IMR-90 (cell line): ENCODE data around the gene CENPM. TPM values are rescaled to one million over a fixed set of nuclear protein-coding genes. Genes with fewer than 3 reads are reported as not detected.

Source experiments
- ATAC-seq: fragments of 200-7000 bp; cut with Tn5 transposase; 2 replicates; pipeline ENCODE4 v1.9.1; 2020; ENCODE audit warnings: low read depth, mild to moderate bottlenecking, moderate library complexity
- BruUV-seq: library from RNA; stranded (reverse); fragments of 400-500 nt; replicated peaks from 2 replicates; lab custom pipeline; 2021; lab: Mats Ljungman, UMichigan
- CTCF ChIA-PET: fragments of 300-600 bp; formaldehyde crosslinking; extraction: SDS; loops from one replicate; lab custom pipeline; 2021; ENCODE audit warnings: antibody characterized with exemption; lab: Yijun Ruan, JAX
- POLR2A ChIA-PET: fragments of 300-600 bp; sonication (Branson Sonifier 250); formaldehyde crosslinking; loops from one replicate; lab custom pipeline; 2022; ENCODE audit warnings: antibody characterized with exemption; ENCODE audit not compliant: unreplicated experiment; lab: Charles Lee
- DNase-seq: peaks from one replicate; pipeline ENCODE4 v3.0.0; 2013
- H2AFZ ChIP-seq: replicated peaks from 2 replicates; pipeline ENCODE3; 2013; ENCODE audit warnings: low read length, mild to moderate bottlenecking; ENCODE audit not compliant: poor library complexity
- H2AK5ac ChIP-seq: 2 replicates; pipeline ENCODE4 v1.6.1; 2013; ENCODE audit warnings: low read depth, low read length, inconsistent platforms
- H2AK9ac ChIP-seq: replicated peaks from 2 replicates; pipeline ENCODE3; 2013; ENCODE audit warnings: mild to moderate bottlenecking, low read depth, low read length, moderate library complexity; ENCODE audit not compliant: poor library complexity
- H2BK120ac ChIP-seq: 2 replicates; pipeline ENCODE4 v1.6.1; 2013; ENCODE audit warnings: low read depth, low read length, inconsistent platforms
- H2BK15ac ChIP-seq: 3 replicates; pipeline ENCODE4 v1.6.1; 2013; ENCODE audit warnings: low read depth, low read length, inconsistent platforms
- H2BK20ac ChIP-seq: 2 replicates; pipeline ENCODE4 v1.6.1; 2013; ENCODE audit warnings: low read depth, mild to moderate bottlenecking, inconsistent platforms, low read length, moderate library complexity
- H2BK5ac ChIP-seq: 2 replicates; pipeline ENCODE4 v1.6.1; 2013; ENCODE audit warnings: mild to moderate bottlenecking, low read depth, low read length, inconsistent platforms; ENCODE audit not compliant: poor library complexity, severe bottlenecking
- H3K14ac ChIP-seq: replicated peaks from 2 replicates; pipeline ENCODE4 v1.6.1; 2013; ENCODE audit warnings: low read depth, low read length, inconsistent platforms
- H3K18ac ChIP-seq: 2 replicates; pipeline ENCODE4 v1.6.1; 2013; ENCODE audit warnings: low read depth, low read length, control low read depth
- H3K23ac ChIP-seq: 2 replicates; pipeline ENCODE4 v1.6.1; 2013; ENCODE audit warnings: low read depth, low read length, inconsistent platforms
- H3K27ac ChIP-seq: 2 replicates; pipeline ENCODE4 v1.5.1; 2013; ENCODE audit warnings: mild to moderate bottlenecking, control low read depth, low read length; ENCODE audit not compliant: insufficient read depth
- H3K27me3 ChIP-seq: 2 replicates; pipeline ENCODE4 v1.6.1; 2013; ENCODE audit warnings: low read length; ENCODE audit not compliant: control insufficient read depth, insufficient read depth
- H3K36me3 ChIP-seq: 2 replicates; pipeline ENCODE4 v1.6.1; 2013; ENCODE audit warnings: low read length, mixed read lengths; ENCODE audit not compliant: control insufficient read depth, insufficient read depth
- H3K4ac ChIP-seq: 2 replicates; pipeline ENCODE4 v1.6.1; 2013; ENCODE audit warnings: low read depth, low read length, inconsistent platforms
- H3K4me1 ChIP-seq: 2 replicates; pipeline ENCODE4 v1.6.1; 2013; ENCODE audit warnings: low read length, mixed read lengths; ENCODE audit not compliant: control insufficient read depth, insufficient read depth
- H3K4me2 ChIP-seq: 2 replicates; pipeline ENCODE4 v1.6.1; 2013; ENCODE audit warnings: low read depth, mild to moderate bottlenecking, control low read depth, low read length, moderate library complexity
- H3K4me3 ChIP-seq: 2 replicates; pipeline ENCODE4 v1.5.1; 2013; ENCODE audit warnings: low read depth, mild to moderate bottlenecking, control low read depth, low read length, moderate library complexity; ENCODE audit not compliant: insufficient read depth
- H3K56ac ChIP-seq: 2 replicates; pipeline ENCODE4 v1.6.1; 2013; ENCODE audit warnings: low read length, inconsistent platforms; ENCODE audit not compliant: insufficient read depth; ENCODE audit errors: extremely low read depth
- H3K79me1 ChIP-seq, 2 experiments: 2 replicates each; pipeline ENCODE4 v1.6.1; 2013; ENCODE audit warnings: low read length in 2 of 2, inconsistent platforms in 1 of 2, low read depth in 1 of 2
- H3K9ac ChIP-seq: 2 replicates; pipeline ENCODE4 v1.6.1; 2013; ENCODE audit warnings: low read depth, low read length, control low read depth
- H3K9me1 ChIP-seq: 2 replicates; pipeline ENCODE4 v1.6.1; 2013; ENCODE audit warnings: low read length, inconsistent platforms; ENCODE audit not compliant: insufficient read depth
- H3K9me3 ChIP-seq: 2 replicates; pipeline ENCODE4 v1.6.1; 2013; ENCODE audit warnings: low read length; ENCODE audit not compliant: control insufficient read depth, insufficient read depth
- H4K20me1 ChIP-seq: 2 replicates; pipeline ENCODE4 v1.6.1; 2013; ENCODE audit warnings: low read length, inconsistent platforms; ENCODE audit not compliant: insufficient read depth
- H4K5ac ChIP-seq: 2 replicates; pipeline ENCODE4 v1.6.1; 2013; ENCODE audit warnings: mild to moderate bottlenecking, low read depth, low read length, control low read depth
- H4K8ac ChIP-seq, 2 experiments: 2 replicates each; pipeline ENCODE4 v1.6.1; 2013; ENCODE audit warnings: low read depth in 2 of 2, low read length in 2 of 2, control low read depth in 1 of 2, inconsistent platforms in 1 of 2
- H4K91ac ChIP-seq: 2 replicates; pipeline ENCODE4 v1.6.1; 2013; ENCODE audit warnings: low read depth, low read length, inconsistent platforms; ENCODE audit not compliant: insufficient read depth
- CEBPB ChIP-seq: IDR thresholded peaks from 2 replicates; pipeline ENCODE4 v1.6.1; 2012; ENCODE audit warnings: low read depth, low read length, improper control_type of control experiment
- CHD1 ChIP-seq: IDR thresholded peaks from 2 replicates; pipeline ENCODE4 v1.6.1; 2012; ENCODE audit warnings: low read depth, low read length, improper control_type of control experiment
- CTCF ChIP-seq: conservative IDR thresholded peaks from 2 replicates; pipeline ENCODE4 v1.5.1; 2012; ENCODE audit warnings: mild to moderate bottlenecking, low read depth, low read length, improper control_type of control experiment
- ELK1 ChIP-seq: fragments of 150-350 bp; IDR thresholded peaks from 2 replicates; pipeline ENCODE4 v1.6.1; 2016; ENCODE audit warnings: low read depth, mild to moderate bottlenecking, low read length, moderate library complexity, borderline replicate concordance
- FOS ChIP-seq: fragments of 150-350 bp; IDR thresholded peaks from 2 replicates; pipeline ENCODE4 v1.6.1; 2016; ENCODE audit warnings: low read depth, low read length
- MAFK ChIP-seq: IDR thresholded peaks from 2 replicates; pipeline ENCODE4 v1.6.1; 2012; ENCODE audit warnings: low read depth, low read length, improper control_type of control experiment
- MAZ ChIP-seq: IDR thresholded peaks from 2 replicates; pipeline ENCODE4 v1.6.1; 2012; ENCODE audit warnings: low read depth, mild to moderate bottlenecking, low read length, improper control_type of control experiment, moderate library complexity, borderline replicate concordance
- MXI1 ChIP-seq: IDR thresholded peaks from 2 replicates; pipeline ENCODE4 v1.6.1; 2012; ENCODE audit warnings: low read depth, mild to moderate bottlenecking, low read length, moderate library complexity, borderline replicate concordance
- NFE2L2 ChIP-seq: fragments of 150-350 bp; IDR thresholded peaks from 2 replicates; pipeline ENCODE4 v1.6.1; 2016; ENCODE audit warnings: low read depth, mild to moderate bottlenecking, low read length
- POLR2A ChIP-seq: IDR thresholded peaks from 2 replicates; pipeline ENCODE4 v1.6.1; 2012; ENCODE audit warnings: mild to moderate bottlenecking, low read depth, low read length
- RAD21 ChIP-seq: IDR thresholded peaks from 2 replicates; pipeline ENCODE4 v1.6.1; 2012; ENCODE audit warnings: low read length, improper control_type of control experiment
- RCOR1 ChIP-seq: IDR thresholded peaks from 2 replicates; pipeline ENCODE4 v1.6.1; 2012; ENCODE audit warnings: mild to moderate bottlenecking, low read length, improper control_type of control experiment; ENCODE audit not compliant: insufficient replicate concordance
- RFX5 ChIP-seq: IDR thresholded peaks from 2 replicates; pipeline ENCODE4 v1.8.0; 2012; ENCODE audit warnings: low read depth, mild to moderate bottlenecking, low read length, moderate library complexity
- USF2 ChIP-seq: fragments of 150-350 bp; IDR thresholded peaks from 2 replicates; pipeline ENCODE4 v1.6.1; 2017; ENCODE audit warnings: mild to moderate bottlenecking, antibody characterized with exemption, low read length, low read depth
- WGBS, 2 experiments: methylation state at CpG; one replicate each; pipeline versions ENCODE4 v1.1.5 to v1.1.7; 2013; ENCODE audit warnings: missing lambda C conversion rate in 2 of 2; ENCODE audit not compliant: insufficient read length in 1 of 2; ENCODE audit errors: extremely low coverage in 2 of 2; 5-methylcytosine and 5-hydroxymethylcytosine counted together
- dilution Hi-C: fragments of 300-500 bp; cut with HindIII; formaldehyde crosslinking; loops from one replicate; pipeline ENCODE4 v1.14.3; 2018; ENCODE audit warnings: low sequenced_read_pairs; ENCODE audit not compliant: unreplicated experiment
- in situ Hi-C: fragments of 300-500 bp; cut with MboI; formaldehyde crosslinking; loops from 3 replicates; pipeline ENCODE4 v1.14.3; 2019; ENCODE audit warnings: low sequenced_read_pairs, inconsistent platforms, mixed read lengths
- intact Hi-C: fragments of 100-400 bp; cut with micrococcal nuclease; formaldehyde crosslinking; loops from 2 replicates; pipeline ENCODE4 v1.10.0; 2022
- polyA plus RNA-seq, 3 experiments: library from polyadenylated mRNA; depleted of rRNA; stranded (reverse); fragments of >200 nt; gene quantifications; 2 replicates each; pipeline ENCODE4 v1.2.3, GENCODE V29; 2012; ENCODE audit warnings: low replicate concordance in 1 of 3
- total RNA-seq: library from RNA; depleted of rRNA; stranded (reverse); fragments of >200 nt; gene quantifications from 2 replicates; pipeline ENCODE4 v1.2.3, GENCODE V29; 2012

Gene CENPM
- total and polyA plus RNA-seq, 2 of the 4 experiments (the other 2 are of a cell fraction), result 18.1 to 20.1 TPM

GRCh38 chr22:41934284-41935014 is 12.5 kb downstream of the CENPM start:
- dilution Hi-C loops (no loop called here), in situ Hi-C loops (no loop called here), intact Hi-C loops (no loop called here)
- H2AK9ac ChIP-seq, result no peak overlapping the region
- H4K8ac ChIP-seq, result no peak overlapping the region
- TF ChIP-seq RCOR1, result no peak
- no peak for TF ChIP-seq RFX5
- TF ChIP-seq POLR2A, result no peak
- TF ChIP-seq RAD21, result no peak
- TF ChIP-seq USF2, result no peak
- TF ChIP-seq CTCF, result no peak
- TF ChIP-seq ELK1, result no peak
- TF ChIP-seq CHD1, result no peak
- no peak for TF ChIP-seq FOS
- TF ChIP-seq CEBPB, result no peak
- no peak for TF ChIP-seq MAZ
- no peak for TF ChIP-seq MAFK
- TF ChIP-seq NFE2L2, result no peak
- TF ChIP-seq MXI1, result no peak
- H3K27ac ChIP-seq, result no peak overlapping the region
- H3K4me2 ChIP-seq, result no peak overlapping the region
- BruUV-seq, result no TSS peak
- no peak overlapping the region for H2BK5ac ChIP-seq
- H3K9me1 ChIP-seq, result no peaks in the 10 kb centered on the region; the same call in 1 of the 2 replicates
- no peak overlapping the region for H3K4me3 ChIP-seq
- peaks cover 2% of the 10 kb centered on the region; the same call in 1 of the 2 replicates for H3K4me1 ChIP-seq
- H3K27me3 ChIP-seq, result no peaks in the 10 kb centered on the region
- no peaks in the 10 kb centered on the region for H3K79me1 ChIP-seq
- CTCF ChIA-PET, result interaction anchor here (0.9 kb wide), 1 partner anchor 238 kb away, joined by 3 read pairs; no protein-coding TSS in a partner anchor
- no peak overlapping the region for H3K14ac ChIP-seq
- POLR2A ChIA-PET, result no interaction called here
- H4K91ac ChIP-seq, result no peak overlapping the region
- H3K18ac ChIP-seq, result no peak overlapping the region
- H3K4ac ChIP-seq, result no peak overlapping the region
- H2BK15ac ChIP-seq, result no peak overlapping the region
- DNase-seq (no peak), ATAC-seq (no peak)
- H3K23ac ChIP-seq, result no peak overlapping the region
- no peak overlapping the region for H2BK20ac ChIP-seq
- no peaks in the 10 kb centered on the region for H3K36me3 ChIP-seq
- H2BK120ac ChIP-seq, result no peak overlapping the region
- no peak overlapping the region for H3K56ac ChIP-seq
- WGBS, 2 experiments, result 100% methylated on average over 6 of the region's 17 CpGs; no CpG with 5 or more reads in 1 of the 2 experiments
- no peak overlapping the region for H3K9ac ChIP-seq
- no peaks in the 10 kb centered on the region; the same call in 1 of the 2 replicates for H4K20me1 ChIP-seq
- no peak overlapping the region for H4K5ac ChIP-seq
- H2AFZ ChIP-seq, result no peak overlapping the region
- no peak overlapping the region for H2AK5ac ChIP-seq
- H3K9me3 ChIP-seq, result no peaks in the 10 kb centered on the region
